ENCODE measurements around the gene NUDT14. TPM values are rescaled to one million over a fixed set of nuclear protein-coding genes. Genes with fewer than 3 reads are reported as not detected.

Gene NUDT14
- total RNA-seq, 2 donors from 2014 or later: 17.1 to 18.9 TPM

- Histone ChIP-seq H3K9me3 (peaks cover 0 to 5% of the 10 kb centered on the region in 2 donors), H3K27me3 (no peaks in the 10 kb centered on the region)
- no peak for TF ChIP-seq CTCF (IDR thresholded peaks at IDR 0.05)
Observed at GRCh38 chr14:105187935-105188524, 6.9 kb upstream of the NUDT14 start.

GRCh38 chr14:105187116-105187515, 6.0 kb upstream of the NUDT14 start:
- Histone ChIP-seq H3K36me3 (no peaks in the 10 kb centered on the region), H3K9me3 (peaks cover 0 to 5% of the 10 kb centered on the region in 2 donors), H3K27ac (no peak overlapping the region), H3K4me3 (no peak overlapping the region), H3K4me1 (peaks cover 0 to 4% of the 10 kb centered on the region in 2 donors), H3K27me3 (no peaks in the 10 kb centered on the region)
- no peak for TF ChIP-seq CTCF (IDR thresholded peaks at IDR 0.05)
- no peak for DNase-seq (ENCODE audit: low spot score)

More at GRCh38 chr14:105187935-105188524, 6.9 kb upstream of the NUDT14 start:
- no peak for DNase-seq (ENCODE audit: low spot score)
- Histone ChIP-seq H3K4me1 (peaks cover 0 to 5% of the 10 kb centered on the region in 2 donors), H3K27ac (no peak overlapping the region), H3K4me3 (no peak overlapping the region), H3K36me3 (no peaks in the 10 kb centered on the region)

- Histone ChIP-seq H3K4me1 (peaks cover 0 to 12% of the 10 kb centered on the region in 2 donors), H3K4me3 (no peak overlapping the region), H3K27me3 (no peaks in the 10 kb centered on the region), H3K36me3 (no peaks in the 10 kb centered on the region), H3K27ac (no peak overlapping the region), H3K9me3 (peaks cover 0 to 5% of the 10 kb centered on the region in 2 donors)
- DNase-seq (ENCODE audit: low spot score): no peak
- no peak for TF ChIP-seq CTCF (IDR thresholded peaks at IDR 0.05)
Observed at GRCh38 chr14:105185973-105186372, 4.9 kb upstream of the NUDT14 start.

GRCh38 chr14:105185001-105185400, 3.9 kb upstream of the NUDT14 start:
- peaks cover 0 to 5% of the 10 kb centered on the region in 2 donors for H3K9me3 ChIP-seq
- no peaks in the 10 kb centered on the region for H3K36me3 ChIP-seq
- TF ChIP-seq CTCF (IDR thresholded peaks at IDR 0.05): no peak
- H3K27ac ChIP-seq: no peak overlapping the region
- H3K27me3 ChIP-seq: no peaks in the 10 kb centered on the region
- DNase-seq (ENCODE audit: low spot score): no peak
- H3K4me3 ChIP-seq: no peak overlapping the region
- H3K4me1 ChIP-seq: peaks cover 0 to 20% of the 10 kb centered on the region in 2 donors

- TF ChIP-seq CTCF (IDR thresholded peaks at IDR 0.05): no peak
- no peak for DNase-seq (ENCODE audit: low spot score)
- no peak overlapping the region for H3K27ac ChIP-seq
- no peaks in the 10 kb centered on the region for H3K27me3 ChIP-seq
- peaks cover 0 to 22% of the 10 kb centered on the region in 2 donors for H3K4me1 ChIP-seq
- peaks cover 0 to 5% of the 10 kb centered on the region in 2 donors for H3K9me3 ChIP-seq
- no peaks in the 10 kb centered on the region for H3K36me3 ChIP-seq
- no peak overlapping the region for H3K4me3 ChIP-seq
Observed at GRCh38 chr14:105184461-105184860, 3.3 kb upstream of the NUDT14 start.

Measured in right atrium auricular region (tissue), 2 donors.